ENCODE results near the gene ID3. TPM values are rescaled to one million over a fixed set of nuclear protein-coding genes. Genes with fewer than 3 reads are reported as not detected.

Gene ID3
- total and polyA plus RNA-seq, 9 of the 15 experiments (the other 6 are each of a cell fraction or from before 2014, with no cell fraction given) = 6.8 to 59.8 (median 23.5) TPM

DNA sequence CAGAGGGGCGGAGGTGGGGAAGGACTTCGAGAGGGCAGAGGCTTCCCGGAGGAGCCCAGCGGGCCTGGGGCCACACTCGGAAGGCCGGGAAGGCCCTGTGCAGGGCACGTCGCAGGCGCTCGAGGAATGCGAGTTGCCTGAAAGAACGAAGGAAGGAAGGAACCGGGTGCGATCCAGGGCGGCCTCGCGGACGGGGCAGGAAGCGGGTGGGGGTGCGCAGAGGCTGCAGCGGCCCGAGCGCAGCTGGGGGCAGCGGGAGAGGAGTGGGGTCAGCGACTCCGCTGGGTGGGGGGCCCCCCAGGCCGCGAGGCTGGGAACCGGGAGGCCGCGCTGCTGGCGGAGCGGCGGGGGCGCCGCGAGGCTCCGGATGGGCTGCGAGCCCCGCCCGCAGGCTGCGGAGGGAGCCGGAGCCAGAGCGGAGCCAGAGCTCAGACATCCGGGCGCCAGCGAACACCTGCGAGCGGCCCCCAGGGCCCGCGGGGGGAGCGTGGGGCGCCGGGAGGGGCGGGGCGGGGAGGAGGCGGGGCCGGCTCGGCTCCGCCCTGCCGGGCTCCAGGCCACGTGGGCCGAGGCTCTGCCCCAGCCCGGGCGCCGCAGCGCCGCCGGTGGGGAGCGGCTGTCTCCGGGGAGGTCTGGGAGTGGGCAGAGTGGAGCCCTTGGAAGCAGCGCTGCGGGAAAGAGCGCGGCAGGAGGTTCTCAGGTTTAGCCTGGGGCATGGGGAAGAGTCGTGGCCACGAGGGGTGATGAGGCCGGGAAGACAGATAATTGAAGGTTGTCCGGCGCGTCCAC lies 4.6 kb downstream of the ID3 start (continued):
- 0 out of 2 replicates have a peak, but pooled peaks have one; percentile 6 for TF ChIP-seq KLF16 (IDR thresholded peaks at IDR 0.05)
- no peak for TF ChIP-seq STAG1 (CRISPR knock-in tag; IDR thresholded peaks at IDR 0.05; ENCODE audit: borderline replicate concordance)
- TF ChIP-seq, protein P1, sequence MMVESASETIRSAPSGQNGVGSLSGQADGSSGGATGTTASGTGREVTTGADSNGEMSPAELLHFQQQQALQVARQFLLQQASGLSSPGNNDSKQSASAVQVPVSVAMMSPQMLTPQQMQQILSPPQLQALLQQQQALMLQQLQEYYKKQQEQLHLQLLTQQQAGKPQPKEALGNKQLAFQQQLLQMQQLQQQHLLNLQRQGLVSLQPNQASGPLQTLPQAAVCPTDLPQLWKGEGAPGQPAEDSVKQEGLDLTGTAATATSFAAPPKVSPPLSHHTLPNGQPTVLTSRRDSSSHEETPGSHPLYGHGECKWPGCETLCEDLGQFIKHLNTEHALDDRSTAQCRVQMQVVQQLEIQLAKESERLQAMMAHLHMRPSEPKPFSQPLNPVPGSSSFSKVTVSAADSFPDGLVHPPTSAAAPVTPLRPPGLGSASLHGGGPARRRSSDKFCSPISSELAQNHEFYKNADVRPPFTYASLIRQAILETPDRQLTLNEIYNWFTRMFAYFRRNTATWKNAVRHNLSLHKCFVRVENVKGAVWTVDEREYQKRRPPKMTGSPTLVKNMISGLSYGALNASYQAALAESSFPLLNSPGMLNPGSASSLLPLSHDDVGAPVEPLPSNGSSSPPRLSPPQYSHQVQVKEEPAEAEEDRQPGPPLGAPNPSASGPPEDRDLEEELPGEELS (CRISPR knock-in tag; IDR thresholded peaks at IDR 0.05; ENCODE audit: borderline replicate concordance) = no peak
- TF ChIP-seq, protein P2, sequence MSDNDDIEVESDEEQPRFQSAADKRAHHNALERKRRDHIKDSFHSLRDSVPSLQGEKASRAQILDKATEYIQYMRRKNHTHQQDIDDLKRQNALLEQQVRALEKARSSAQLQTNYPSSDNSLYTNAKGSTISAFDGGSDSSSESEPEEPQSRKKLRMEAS (CRISPR knock-in tag; IDR thresholded peaks at IDR 0.05) = peak; percentile 49; the same call in 1 of the 2 replicates
- TF ChIP-seq, protein P3, sequence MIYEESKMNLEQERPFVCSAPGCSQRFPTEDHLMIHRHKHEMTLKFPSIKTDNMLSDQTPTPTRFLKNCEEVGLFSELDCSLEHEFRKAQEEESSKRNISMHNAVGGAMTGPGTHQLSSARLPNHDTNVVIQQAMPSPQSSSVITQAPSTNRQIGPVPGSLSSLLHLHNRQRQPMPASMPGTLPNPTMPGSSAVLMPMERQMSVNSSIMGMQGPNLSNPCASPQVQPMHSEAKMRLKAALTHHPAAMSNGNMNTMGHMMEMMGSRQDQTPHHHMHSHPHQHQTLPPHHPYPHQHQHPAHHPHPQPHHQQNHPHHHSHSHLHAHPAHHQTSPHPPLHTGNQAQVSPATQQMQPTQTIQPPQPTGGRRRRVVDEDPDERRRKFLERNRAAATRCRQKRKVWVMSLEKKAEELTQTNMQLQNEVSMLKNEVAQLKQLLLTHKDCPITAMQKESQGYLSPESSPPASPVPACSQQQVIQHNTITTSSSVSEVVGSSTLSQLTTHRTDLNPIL (CRISPR knock-in tag; IDR thresholded peaks at IDR 0.05) = no peak
- peak; percentile 50 for TF ChIP-seq HNRNPLL (IDR thresholded peaks at IDR 0.05; ENCODE audit: low read depth, low read length, poor library complexity, severe bottlenecking)
- TF ChIP-seq, protein P4, sequence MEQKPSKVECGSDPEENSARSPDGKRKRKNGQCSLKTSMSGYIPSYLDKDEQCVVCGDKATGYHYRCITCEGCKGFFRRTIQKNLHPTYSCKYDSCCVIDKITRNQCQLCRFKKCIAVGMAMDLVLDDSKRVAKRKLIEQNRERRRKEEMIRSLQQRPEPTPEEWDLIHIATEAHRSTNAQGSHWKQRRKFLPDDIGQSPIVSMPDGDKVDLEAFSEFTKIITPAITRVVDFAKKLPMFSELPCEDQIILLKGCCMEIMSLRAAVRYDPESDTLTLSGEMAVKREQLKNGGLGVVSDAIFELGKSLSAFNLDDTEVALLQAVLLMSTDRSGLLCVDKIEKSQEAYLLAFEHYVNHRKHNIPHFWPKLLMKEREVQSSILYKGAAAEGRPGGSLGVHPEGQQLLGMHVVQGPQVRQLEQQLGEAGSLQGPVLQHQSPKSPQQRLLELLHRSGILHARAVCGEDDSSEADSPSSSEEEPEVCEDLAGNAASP (IDR thresholded peaks at IDR 0.05) = no peak
- no peak for TF ChIP-seq ZNF408 (CRISPR knock-in tag; IDR thresholded peaks at IDR 0.05; ENCODE audit: low read depth)
- TF ChIP-seq SAFB (IDR thresholded peaks at IDR 0.05; ENCODE audit: borderline replicate concordance, low read depth, low read length) = no peak
- TF ChIP-seq XRCC4 (IDR thresholded peaks at IDR 0.05; ENCODE audit: extremely low read depth, insufficient read depth, insufficient read length) = no peak
- TF ChIP-seq MED1 (CRISPR knock-in tag; IDR thresholded peaks at IDR 0.05; ENCODE audit: borderline replicate concordance) = no peak
- no peak for TF ChIP-seq GTF2A2 (tag; IDR thresholded peaks at IDR 0.05)
- no peak; the same call in 1 of the 2 replicates for TF ChIP-seq JUND (IDR thresholded peaks at IDR 0.05; ENCODE audit: borderline replicate concordance, low read depth, low read length)
- 0 out of 3 replicates have a peak, but pooled peaks have one; percentile 28 for TF ChIP-seq JUND (tag; IDR thresholded peaks at IDR 0.05; ENCODE audit: borderline replicate concordance, low read depth, low read length)
- TF ChIP-seq DDX20 (tag; IDR thresholded peaks at IDR 0.05; ENCODE audit: low read depth) = no peak
- TF ChIP-seq ZNF134 (CRISPR knock-in tag; conservative IDR thresholded peaks at IDR 0.05) = no peak
- TF ChIP-seq, protein P5, sequence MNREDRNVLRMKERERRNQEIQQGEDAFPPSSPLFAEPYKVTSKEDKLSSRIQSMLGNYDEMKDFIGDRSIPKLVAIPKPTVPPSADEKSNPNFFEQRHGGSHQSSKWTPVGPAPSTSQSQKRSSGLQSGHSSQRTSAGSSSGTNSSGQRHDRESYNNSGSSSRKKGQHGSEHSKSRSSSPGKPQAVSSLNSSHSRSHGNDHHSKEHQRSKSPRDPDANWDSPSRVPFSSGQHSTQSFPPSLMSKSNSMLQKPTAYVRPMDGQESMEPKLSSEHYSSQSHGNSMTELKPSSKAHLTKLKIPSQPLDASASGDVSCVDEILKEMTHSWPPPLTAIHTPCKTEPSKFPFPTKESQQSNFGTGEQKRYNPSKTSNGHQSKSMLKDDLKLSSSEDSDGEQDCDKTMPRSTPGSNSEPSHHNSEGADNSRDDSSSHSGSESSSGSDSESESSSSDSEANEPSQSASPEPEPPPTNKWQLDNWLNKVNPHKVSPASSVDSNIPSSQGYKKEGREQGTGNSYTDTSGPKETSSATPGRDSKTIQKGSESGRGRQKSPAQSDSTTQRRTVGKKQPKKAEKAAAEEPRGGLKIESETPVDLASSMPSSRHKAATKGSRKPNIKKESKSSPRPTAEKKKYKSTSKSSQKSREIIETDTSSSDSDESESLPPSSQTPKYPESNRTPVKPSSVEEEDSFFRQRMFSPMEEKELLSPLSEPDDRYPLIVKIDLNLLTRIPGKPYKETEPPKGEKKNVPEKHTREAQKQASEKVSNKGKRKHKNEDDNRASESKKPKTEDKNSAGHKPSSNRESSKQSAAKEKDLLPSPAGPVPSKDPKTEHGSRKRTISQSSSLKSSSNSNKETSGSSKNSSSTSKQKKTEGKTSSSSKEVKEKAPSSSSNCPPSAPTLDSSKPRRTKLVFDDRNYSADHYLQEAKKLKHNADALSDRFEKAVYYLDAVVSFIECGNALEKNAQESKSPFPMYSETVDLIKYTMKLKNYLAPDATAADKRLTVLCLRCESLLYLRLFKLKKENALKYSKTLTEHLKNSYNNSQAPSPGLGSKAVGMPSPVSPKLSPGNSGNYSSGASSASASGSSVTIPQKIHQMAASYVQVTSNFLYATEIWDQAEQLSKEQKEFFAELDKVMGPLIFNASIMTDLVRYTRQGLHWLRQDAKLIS (CRISPR knock-in tag; IDR thresholded peaks at IDR 0.05) = no peak; the same call in 1 of the 2 replicates
- TF ChIP-seq ZSCAN29 (IDR thresholded peaks at IDR 0.05) = peak; percentile 9; the same call in 1 of the 2 replicates
- no peak for TF ChIP-seq THRAP3 (IDR thresholded peaks at IDR 0.05; ENCODE audit: borderline replicate concordance)
